GM18951 (cell line): Measurements from ENCODE around the gene TSPAN10.
"Not testable (repeated sequence)": the region's sequence is repeated elsewhere in the genome, so short reads cannot be mapped to it uniquely, and the experiment has no call there.

Experiments used
- POLR2A ChIP-seq: IDR thresholded peaks from 4 replicates; pipeline ENCODE4 v1.6.1; 2011; ENCODE audit warnings: mild to moderate bottlenecking; ENCODE audit not compliant: insufficient read length, insufficient read depth; ENCODE audit errors: extremely low read depth
- in situ Hi-C: fragments of 300-500 bp; cut with MboI; formaldehyde crosslinking; loops from one replicate; pipeline ENCODE4 v1.12.0; 2022; ENCODE audit warnings: low sequenced_read_pairs, mixed read lengths, inconsistent platforms; ENCODE audit not compliant: unreplicated experiment

Gene TSPAN10

DNA sequence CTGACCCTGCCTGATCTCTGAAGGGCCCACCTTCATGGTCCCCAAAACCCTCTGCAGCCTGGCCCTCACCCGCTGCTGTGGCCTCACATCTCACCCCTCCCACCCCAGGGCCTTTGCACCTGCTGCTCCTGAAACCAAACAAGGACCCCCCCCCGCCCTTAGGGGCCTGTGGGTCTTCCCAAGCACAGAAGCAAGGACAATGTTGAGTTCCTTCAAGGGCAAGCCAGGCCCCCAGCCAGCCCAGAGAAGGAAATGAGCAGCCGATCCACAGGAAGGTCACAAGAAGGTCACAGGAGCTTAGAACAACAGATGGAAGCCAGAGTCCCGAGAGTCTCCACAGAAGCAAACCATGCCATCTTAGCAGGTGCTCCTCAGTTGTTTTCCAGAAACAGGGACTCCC, 19.8 kb downstream of the TSPAN10 start:
- in situ Hi-C loops, result no loop called here
- no peak for TF ChIP-seq POLR2A

DNA sequence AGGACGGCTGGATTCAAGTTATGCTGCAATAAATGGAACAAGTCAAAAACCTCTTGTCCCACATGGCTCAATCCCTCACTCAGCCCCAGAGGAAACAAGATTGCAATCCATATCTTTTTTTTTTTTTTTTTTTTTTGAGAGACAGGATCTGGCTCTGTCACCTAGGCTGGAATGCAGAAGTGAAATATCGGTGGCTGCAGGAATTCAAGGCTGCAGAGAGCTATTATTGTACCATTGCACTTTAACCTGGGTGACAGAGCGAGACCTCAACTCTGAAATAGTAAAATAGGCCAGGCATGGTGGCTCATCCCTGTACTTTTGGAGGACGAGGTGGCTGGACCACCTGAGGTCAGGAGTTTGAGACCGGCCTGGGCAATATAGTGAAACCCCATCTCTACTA, 22.0 kb downstream of the TSPAN10 start:
- in situ Hi-C loops, result no loop called here
- TF ChIP-seq POLR2A, result no peak

DNA sequence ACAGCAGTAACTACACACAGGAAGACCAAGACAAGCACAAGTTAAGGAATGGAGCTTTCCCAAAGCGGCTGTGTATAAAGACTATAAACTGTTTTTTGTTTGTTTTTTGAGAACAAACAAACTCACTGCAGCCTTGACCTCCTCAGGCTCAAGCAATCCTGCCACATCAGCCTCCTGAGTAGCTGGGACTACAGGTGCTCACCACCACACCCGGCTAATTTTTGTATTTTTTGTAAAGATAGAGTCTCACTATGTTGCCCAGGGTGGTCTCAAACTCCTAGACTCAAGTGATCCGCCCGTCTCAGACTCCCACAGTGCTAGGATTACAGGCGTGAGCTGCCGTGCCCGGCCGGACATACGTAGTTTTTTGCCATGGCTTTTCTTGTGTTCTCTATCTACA, 23.4 kb downstream of the TSPAN10 start:
- in situ Hi-C loops, result no loop called here
- TF ChIP-seq POLR2A, result no peak

DNA sequence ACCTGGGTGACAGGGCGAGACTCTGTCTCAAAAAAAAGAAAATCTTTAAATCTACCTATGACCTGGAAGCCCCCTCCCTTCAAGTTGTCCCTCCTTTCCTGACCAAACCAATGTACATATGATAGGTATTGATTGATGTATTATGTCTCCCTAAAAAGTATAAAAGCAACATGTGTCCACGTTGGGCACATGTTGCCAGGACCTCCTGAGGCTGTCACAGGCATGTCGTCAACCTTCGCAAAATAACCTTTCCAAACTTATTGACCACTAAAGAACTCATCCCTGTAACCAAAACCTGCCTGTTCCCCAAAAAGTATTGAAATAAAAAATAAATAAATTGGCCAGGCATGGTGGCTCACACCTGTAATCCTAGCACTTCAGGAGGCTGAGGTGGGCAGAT, 25.0 kb downstream of the TSPAN10 start:
- in situ Hi-C loops, result no loop called here
- TF ChIP-seq POLR2A, result no peak

DNA sequence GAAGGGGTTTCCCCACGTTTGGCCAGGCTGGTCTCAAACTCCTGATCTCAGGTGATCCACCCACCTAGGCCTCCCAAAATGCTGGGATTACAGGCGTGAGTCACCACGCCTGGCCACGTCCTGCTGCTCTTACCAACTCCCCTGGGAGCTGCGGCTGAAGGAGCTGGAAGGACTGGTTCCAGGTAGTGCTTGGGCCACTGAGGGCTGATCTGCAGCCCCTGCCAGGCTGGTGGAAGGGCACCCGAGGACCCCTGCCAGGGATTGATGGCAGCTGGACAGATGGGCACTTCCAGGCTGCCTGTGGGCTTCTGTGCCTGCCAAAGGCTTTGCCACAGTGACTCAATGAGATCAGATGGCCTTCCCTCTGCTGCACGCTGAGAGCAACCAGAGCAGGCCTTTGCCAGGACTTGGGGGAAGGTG, 27.1 kb downstream of the TSPAN10 start:
- in situ Hi-C loops, result no loop called here

DNA sequence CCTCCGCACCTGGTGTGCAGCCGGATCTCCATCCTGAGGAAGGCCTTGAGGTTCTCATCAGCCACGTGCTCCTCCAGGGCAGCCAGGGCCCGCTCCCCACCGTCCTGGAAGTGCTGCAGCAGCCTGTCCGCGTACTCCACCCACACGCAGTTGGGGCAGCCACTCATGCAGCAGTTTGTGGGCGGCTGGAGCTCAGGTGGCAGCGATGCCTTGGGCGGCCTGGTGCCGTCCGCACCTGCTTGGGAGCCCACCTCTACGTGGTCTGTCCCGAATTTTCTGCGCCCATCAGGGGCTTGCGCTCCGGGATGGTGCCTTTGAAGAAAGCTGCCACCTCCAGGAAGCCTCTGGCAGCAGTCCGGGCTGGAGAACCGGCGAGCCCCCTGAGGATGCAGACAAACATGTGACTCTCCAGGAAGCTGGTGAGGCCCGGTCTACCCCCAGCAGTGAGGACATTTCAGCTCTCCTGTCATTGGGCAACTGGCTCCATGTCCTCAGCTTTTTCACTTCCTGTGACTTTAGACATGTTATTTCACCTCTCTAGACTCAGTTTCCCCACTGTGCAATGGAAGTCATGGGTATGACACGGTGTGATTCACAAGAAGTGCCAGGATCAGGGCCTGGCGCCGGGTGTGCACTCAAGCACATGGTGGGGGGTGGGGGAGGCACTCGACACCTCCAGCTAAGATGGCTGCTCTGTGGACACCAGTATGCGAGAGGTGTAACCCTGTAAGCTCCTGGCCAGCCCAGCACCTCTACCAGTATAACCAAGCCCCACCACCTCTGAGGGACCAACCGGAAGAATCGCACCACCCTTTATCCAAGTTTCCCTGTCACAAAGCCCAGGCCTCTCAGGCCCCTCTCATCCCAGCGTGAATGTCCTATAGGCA, 28.5 kb downstream of the TSPAN10 start:
- in situ Hi-C loops, result no loop called here
- no peak for TF ChIP-seq POLR2A

More for the DNA sequence above, 27.1 kb downstream of the TSPAN10 start:
- no peak for TF ChIP-seq POLR2A

DNA sequence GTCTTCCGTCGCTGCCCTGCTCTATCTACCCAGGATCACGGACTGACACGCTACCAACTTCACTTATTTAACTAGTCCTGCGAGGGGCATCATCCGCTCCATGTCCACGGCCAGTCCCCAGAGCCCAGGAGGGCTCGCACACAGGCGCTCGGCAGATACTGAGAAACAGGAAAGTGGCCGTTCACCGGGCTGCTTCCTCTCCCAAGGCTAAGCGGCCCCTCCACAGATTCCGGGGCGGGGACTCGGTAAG, 29.0 kb downstream of the TSPAN10 start:
- in situ Hi-C loops, result no loop called here
- TF ChIP-seq POLR2A, result no peak

DNA sequence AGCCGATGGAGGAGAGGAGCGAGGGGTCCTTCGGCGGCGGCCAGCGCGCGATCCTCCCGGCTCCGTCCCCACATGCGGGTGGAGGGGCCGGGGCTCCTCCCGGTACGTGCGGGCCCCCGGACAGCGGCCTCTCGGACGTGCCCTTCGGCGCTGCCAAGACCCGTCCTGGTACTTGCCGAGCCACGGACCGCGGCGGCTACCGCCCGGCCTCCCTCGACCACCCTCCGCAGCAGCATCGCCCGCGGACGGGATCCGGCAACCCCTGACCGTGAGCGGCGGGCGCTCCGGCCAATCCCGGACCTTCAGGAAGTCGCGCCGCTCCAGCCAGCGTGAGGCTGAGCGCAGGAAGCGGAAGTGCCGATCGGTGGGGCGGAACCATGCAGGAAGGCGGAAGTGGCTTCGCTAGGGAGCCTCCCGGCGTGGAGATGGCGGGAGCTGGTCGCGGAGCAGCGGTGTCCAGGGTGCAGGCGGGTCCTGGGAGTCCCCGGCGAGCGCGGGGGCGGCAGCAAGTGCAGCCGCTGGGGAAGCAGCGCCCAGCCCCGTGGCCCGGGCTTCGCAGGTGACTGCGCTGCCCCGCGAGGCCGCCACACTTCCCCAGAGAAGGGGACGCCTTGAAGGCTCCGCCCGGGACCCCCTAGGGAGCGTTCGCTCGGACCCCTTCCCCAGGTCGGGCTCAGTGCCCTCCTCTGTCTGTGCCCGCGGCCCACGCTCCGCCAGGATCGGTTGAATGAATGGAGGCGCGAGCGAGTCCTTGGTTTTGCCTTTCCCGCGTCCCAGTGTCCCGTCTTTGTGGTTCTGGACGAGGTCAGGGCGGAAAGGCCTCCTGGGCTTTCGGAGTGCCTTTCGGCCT, 29.6 kb downstream of the TSPAN10 start, which contains the start of the genes CCDC137 and OXLD1:
Gene CCDC137 (plus strand): TSS at position 396 of the 850 bp plus-strand sequence. CDS start 30 bp downstream, at position 426.
Gene OXLD1 (minus strand): TSS at position 264 of the 850 bp plus-strand sequence. CDS start 28 bp downstream, at position 236.
- in situ Hi-C loops, result no loop called here
- TF ChIP-seq POLR2A, result peak; percentile 97

DNA sequence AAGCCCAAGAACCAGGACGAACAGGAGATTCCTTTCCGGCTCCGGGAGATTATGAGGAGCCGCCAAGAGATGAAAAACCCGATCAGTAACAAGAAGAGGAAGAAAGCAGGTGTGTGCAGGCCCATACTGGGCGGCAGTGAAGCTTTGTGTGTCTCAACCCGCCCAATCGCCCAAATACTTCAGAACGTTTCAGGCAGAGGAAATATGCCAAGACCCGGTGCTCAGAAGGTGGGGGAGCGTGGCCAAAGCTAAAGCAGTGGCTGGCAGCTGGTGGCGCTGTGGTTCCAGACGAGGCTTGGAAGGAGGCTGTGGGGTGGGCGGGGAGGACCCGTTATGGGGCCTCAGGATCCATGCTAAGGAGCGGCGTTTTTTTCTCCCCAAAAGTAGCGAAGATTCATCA, 30.8 kb downstream of the TSPAN10 start:
- TF ChIP-seq POLR2A, result no peak
- in situ Hi-C loops, result no loop called here

DNA sequence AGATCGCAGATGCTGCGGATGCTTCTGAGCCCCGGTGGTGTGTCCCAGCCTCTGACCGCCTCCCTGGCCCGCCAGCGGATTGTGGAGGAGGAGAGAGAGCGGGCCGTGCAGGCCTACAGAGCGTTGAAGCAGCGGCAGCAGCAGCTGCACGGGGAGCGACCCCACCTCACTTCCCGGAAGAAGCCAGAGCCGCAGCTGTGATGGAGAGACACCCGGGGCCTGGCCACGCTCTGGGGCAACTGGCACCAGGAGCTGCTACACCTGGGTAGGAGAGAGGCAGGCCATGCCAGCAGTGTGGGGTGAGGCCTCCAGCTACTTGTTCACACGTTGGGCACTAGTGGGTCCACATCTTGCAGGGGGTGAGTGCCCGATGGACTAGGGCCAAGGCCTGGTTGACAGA, 35.5 kb downstream of the TSPAN10 start:
- no peak for TF ChIP-seq POLR2A
- in situ Hi-C loops, result no loop called here

DNA sequence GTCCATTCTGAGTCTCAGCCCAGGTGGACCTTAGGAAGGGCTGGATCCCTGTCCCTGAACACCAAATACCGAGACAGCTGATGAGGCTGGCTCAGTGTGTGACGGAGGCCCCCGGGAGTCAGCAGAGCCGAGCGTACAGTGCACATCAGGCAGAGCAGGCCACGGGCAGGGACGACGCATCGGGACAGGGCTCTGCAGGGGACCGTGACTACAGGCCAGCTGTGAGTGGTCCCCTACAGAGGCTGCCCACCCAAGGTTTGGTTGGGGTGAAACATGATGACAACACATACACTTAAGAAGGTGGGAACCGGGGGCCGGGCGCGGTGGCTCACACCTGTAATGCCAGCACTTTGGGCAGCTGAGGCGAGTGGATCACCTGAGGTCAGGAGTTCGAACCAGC, 36.0 kb downstream of the TSPAN10 start:
- in situ Hi-C loops, result no loop called here

DNA sequence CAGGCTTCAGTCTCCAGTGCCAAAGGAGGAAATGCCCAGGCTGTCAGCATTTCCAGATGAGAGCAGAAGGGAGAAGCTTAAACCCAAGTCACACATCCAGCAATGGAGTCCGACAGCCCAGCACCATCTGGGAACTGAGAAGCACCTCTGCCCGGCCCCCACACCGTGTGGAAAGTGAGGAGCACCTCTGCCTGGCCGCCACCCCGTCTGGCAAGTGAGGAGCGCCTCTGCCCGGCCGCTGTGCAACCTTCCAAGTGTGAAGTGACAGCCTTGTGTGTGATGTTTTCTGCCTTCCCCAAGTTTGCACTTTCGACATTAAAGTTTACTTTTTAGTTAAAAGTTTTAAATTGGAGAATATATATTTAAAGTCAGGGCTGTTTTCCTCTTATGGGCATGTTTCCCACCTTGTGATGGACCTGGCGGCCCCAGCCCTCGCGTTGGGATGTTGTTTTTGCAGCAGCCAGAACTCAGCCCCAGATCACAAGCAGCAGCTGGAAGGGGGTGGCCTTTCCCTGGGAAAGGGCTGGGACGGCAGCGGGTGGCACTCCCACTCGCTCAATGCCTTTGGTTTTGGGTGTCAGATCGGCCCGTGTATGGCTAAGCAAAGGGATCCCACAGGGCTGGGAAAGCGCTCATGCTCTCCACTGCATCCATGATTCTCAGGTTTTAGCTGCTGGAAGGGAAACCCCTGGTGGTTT, 36.7 kb downstream of the TSPAN10 start:
- no peak for TF ChIP-seq POLR2A
- in situ Hi-C loops, result no loop called here

More for the DNA sequence above, 36.0 kb downstream of the TSPAN10 start:
- TF ChIP-seq POLR2A, result no peak

DNA sequence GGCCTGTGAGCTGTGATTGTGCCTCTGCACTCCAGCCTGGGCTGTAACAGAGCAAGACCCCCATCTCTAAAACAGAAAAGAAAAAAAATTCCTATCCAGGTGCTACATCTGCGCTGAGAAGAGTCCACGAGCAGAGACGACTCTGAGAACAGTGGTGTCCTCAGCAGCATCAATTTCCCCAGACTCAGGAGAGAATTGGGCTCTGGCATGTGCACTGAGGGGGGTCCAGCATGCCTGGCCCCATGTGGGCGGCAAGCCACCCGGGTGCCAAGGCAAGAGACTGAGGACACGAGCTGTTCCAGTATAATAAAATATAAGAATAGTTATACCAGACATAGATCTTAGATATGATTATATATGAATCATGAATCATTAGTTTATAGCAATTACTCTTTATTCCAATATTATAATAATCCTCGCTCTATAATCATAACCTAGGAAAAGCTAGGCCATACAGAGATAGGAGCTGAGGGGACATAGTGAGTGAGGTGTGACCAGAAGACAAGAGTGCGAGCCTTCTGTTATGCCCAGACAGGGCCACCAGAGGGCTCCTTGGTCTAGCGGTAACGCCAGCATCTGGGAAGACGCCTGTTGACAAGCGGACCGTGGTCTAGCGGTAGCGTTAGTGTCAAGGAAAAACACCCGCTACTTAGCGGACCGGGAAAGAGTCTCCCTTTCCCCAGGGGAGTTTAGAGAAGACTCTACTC, 38.7 kb downstream of the TSPAN10 start:
- in situ Hi-C loops, result not testable (repeated sequence)
